Smooth muscle cell (in vitro differentiated cells): ENCODE data around the gene DIPK1B. TPM values are rescaled to one million over a fixed set of nuclear protein-coding genes. Genes with fewer than 3 reads are reported as not detected.

Experiments used
- DNase-seq: peaks from one replicate; lab custom pipeline; 2025; ENCODE audit not compliant: unreplicated experiment; lab: John Stamatoyannopoulos, UW
- H2AFZ ChIP-seq: fragments of 200-600 bp; sonication (generic); 2 replicates; pipeline ENCODE4 v1.6.0; 2016; ENCODE audit warnings: antibody characterized with exemption, low read depth, mild to moderate bottlenecking
- H3F3A ChIP-seq: fragments of 200-600 bp; sonication (generic); 2 replicates; pipeline ENCODE4 v1.6.0; 2017; ENCODE audit warnings: antibody characterized with exemption, low read depth
- H3K27ac ChIP-seq: fragments of 200-600 bp; sonication (generic); 2 replicates; pipeline ENCODE4 v1.5.1; 2016; ENCODE audit warnings: low read depth, mild to moderate bottlenecking
- H3K27me3 ChIP-seq: fragments of 200-600 bp; sonication (generic); 2 replicates; pipeline ENCODE4 v1.6.1; 2016; ENCODE audit warnings: low read depth, mild to moderate bottlenecking
- H3K36me3 ChIP-seq: fragments of 200-600 bp; sonication (generic); 2 replicates; pipeline ENCODE4 v1.5.1; 2016; ENCODE audit warnings: low read depth
- H3K4me1 ChIP-seq: fragments of 200-600 bp; sonication (generic); 2 replicates; pipeline ENCODE4 v1.5.1; 2016; ENCODE audit warnings: low read depth
- H3K4me2 ChIP-seq: fragments of 200-600 bp; sonication (generic); 2 replicates; pipeline ENCODE4 v1.6.0; 2016; ENCODE audit warnings: mild to moderate bottlenecking
- H3K4me3 ChIP-seq: fragments of 200-600 bp; sonication (generic); 2 replicates; pipeline ENCODE4 v1.5.1; 2016; ENCODE audit warnings: mild to moderate bottlenecking
- H3K79me2 ChIP-seq: fragments of 200-600 bp; sonication (generic); 2 replicates; pipeline ENCODE4 v1.6.0; 2016; ENCODE audit warnings: low read depth, mild to moderate bottlenecking
- H3K9ac ChIP-seq: fragments of 200-600 bp; sonication (generic); 2 replicates; pipeline ENCODE4 v1.6.0; 2016; ENCODE audit warnings: low read depth
- H3K9me3 ChIP-seq: fragments of 200-600 bp; sonication (generic); replicated peaks from 2 replicates; pipeline ENCODE4 v1.5.1; 2016; ENCODE audit warnings: low read depth
- H4K20me1 ChIP-seq: fragments of 200-600 bp; sonication (generic); 2 replicates; pipeline ENCODE4 v1.6.0; 2016; ENCODE audit warnings: low read depth
- CTCF ChIP-seq: fragments of 200-600 bp; sonication (generic); IDR thresholded peaks from 2 replicates; pipeline ENCODE4 v1.5.1; 2017; ENCODE audit warnings: borderline replicate concordance, mild to moderate bottlenecking, antibody characterized with exemption; ENCODE audit not compliant: insufficient read depth, poor library complexity, severe bottlenecking
- WGBS: methylation state at CpG from one replicate; pipeline ENCODE4 v1.1.7; 2016; ENCODE audit warnings: low lambda C conversion rate; 5-methylcytosine and 5-hydroxymethylcytosine counted together
- polyA plus RNA-seq: library from polyadenylated mRNA; unstranded; fragments of >200 nt; fragmentation: Nextera tagmentation; extraction: Ambion mirVana; gene quantifications from 2 replicates; pipeline ENCODE4 v1.2.1, GENCODE V29; 2016
- total RNA-seq: library from RNA; depleted of rRNA; stranded (reverse); fragments of >200 nt; gene quantifications from 2 replicates; pipeline ENCODE4 v1.2.3, GENCODE V29; 2014

DIPK1B gene
- total and polyA plus RNA-seq, 2 experiments from 2014 or later: 14.6 to 58.5 TPM

- Histone ChIP-seq H3F3A (no peaks in the 10 kb centered on the region), H3K4me2 (no peak overlapping the region), H2AFZ (no peak overlapping the region), H3K27ac (no peak overlapping the region), H3K4me1 (no peaks in the 10 kb centered on the region), H3K9ac (no peak overlapping the region), H3K27me3 (no peaks in the 10 kb centered on the region), H3K9me3 (no peaks in the 10 kb centered on the region), H3K79me2 (no peaks in the 10 kb centered on the region), H3K4me3 (no peak overlapping the region), H4K20me1 (no peaks in the 10 kb centered on the region), H3K36me3 (no peaks in the 10 kb centered on the region)
- WGBS: 87% methylated on average over 14 of the region's 16 CpGs
- TF ChIP-seq CTCF: no peak
- no peak for DNase-seq
These were observed 28.1 kb downstream of the DIPK1B start for GRCh38 chr9:136740491-136740890.

- Histone ChIP-seq H3F3A (no peaks in the 10 kb centered on the region), H3K36me3 (no peaks in the 10 kb centered on the region), H3K9ac (no peak overlapping the region), H3K27me3 (no peaks in the 10 kb centered on the region), H3K27ac (no peak overlapping the region), H4K20me1 (no peaks in the 10 kb centered on the region), H2AFZ (no peak overlapping the region), H3K4me3 (no peak overlapping the region), H3K9me3 (no peaks in the 10 kb centered on the region), H3K79me2 (no peaks in the 10 kb centered on the region), H3K4me1 (no peaks in the 10 kb centered on the region), H3K4me2 (no peak overlapping the region)
- WGBS: 79% methylated on average over 25 of the region's 37 CpGs
- DNase-seq: no peak
- no peak for TF ChIP-seq CTCF
These were observed 28.9 kb downstream of the DIPK1B start for GRCh38 chr9:136740971-136741882.

- Histone ChIP-seq H3K27me3 (no peaks in the 10 kb centered on the region), H3K9ac (no peak overlapping the region), H3K9me3 (no peaks in the 10 kb centered on the region), H3K27ac (no peak overlapping the region), H3K4me2 (no peak overlapping the region), H3K4me1 (no peaks in the 10 kb centered on the region), H3K36me3 (no peaks in the 10 kb centered on the region), H2AFZ (no peak overlapping the region), H4K20me1 (no peaks in the 10 kb centered on the region), H3K79me2 (no peaks in the 10 kb centered on the region), H3F3A (no peaks in the 10 kb centered on the region), H3K4me3 (no peak overlapping the region)
- DNase-seq: no peak
- 86% methylated on average over 30 of the region's 32 CpGs for WGBS
- no peak for TF ChIP-seq CTCF
These were observed 29.7 kb downstream of the DIPK1B start for GRCh38 chr9:136741883-136742571.
